Measurements from ENCODE around the gene KCNC1. TPM values are rescaled to one million over a fixed set of nuclear protein-coding genes. Genes with fewer than 3 reads are reported as not detected.

Gene KCNC1
- total and polyA plus RNA-seq, 4 donors, result 0.54 TPM; not detected in 3

- Histone ChIP-seq H3K4me1 (ENCODE audit: control insufficient read depth in 4 of 4, insufficient read depth in 4 of 4, low read length in 3 of 4) (peaks cover 9 to 17% (median 11%) of the 10 kb centered on the region in 4 donors), H3K27ac (ENCODE audit: low read depth in 1 of 2, low read length in 2 of 2) (no peak overlapping the region), H3K27me3 (ENCODE audit: control insufficient read depth in 4 of 4, insufficient read depth in 4 of 4, low read length in 3 of 4) (peaks cover 0 to 7% (median 1%) of the 10 kb centered on the region in 4 donors), H3K36me3 (ENCODE audit: control insufficient read depth in 4 of 4, insufficient read depth in 3 of 4, low read depth in 1 of 4, low read length in 3 of 4) (no peaks in the 10 kb centered on the region), H3K9me3 (ENCODE audit: control insufficient read depth in 4 of 4, low read length in 3 of 4) (no peaks in the 10 kb centered on the region), H3K9ac (ENCODE audit: low read depth in 1 of 2, low read length in 2 of 2) (no peak overlapping the region), H3K4me3 (ENCODE audit: low read depth in 1 of 3, low read length in 3 of 3) (no peak overlapping the region)
- no peak for DNase-seq (ENCODE audit: low spot score)
- TF ChIP-seq, protein P1, sequence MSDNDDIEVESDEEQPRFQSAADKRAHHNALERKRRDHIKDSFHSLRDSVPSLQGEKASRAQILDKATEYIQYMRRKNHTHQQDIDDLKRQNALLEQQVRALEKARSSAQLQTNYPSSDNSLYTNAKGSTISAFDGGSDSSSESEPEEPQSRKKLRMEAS (IDR thresholded peaks at IDR 0.05), result no peak
- TF ChIP-seq HNF4A (conservative IDR thresholded peaks at IDR 0.05), result no peak
- no peak for TF ChIP-seq GABPA (IDR thresholded peaks at IDR 0.05 in 1 of 2, conservative IDR thresholded peaks at IDR 0.05 in 1 of 2)
- TF ChIP-seq REST (IDR thresholded peaks at IDR 0.05), result no peak
- TF ChIP-seq RAD21 (IDR thresholded peaks at IDR 0.05), result no peak
- no peak for TF ChIP-seq RXRA (IDR thresholded peaks at IDR 0.05)
- TF ChIP-seq HNF4G (IDR thresholded peaks at IDR 0.05), result no peak
- no peak for TF ChIP-seq EGR1 (IDR thresholded peaks at IDR 0.05; ENCODE audit: low read depth in 2 of 2)
- TF ChIP-seq ATF3 (IDR thresholded peaks at IDR 0.05), result no peak
- TF ChIP-seq JUND (IDR thresholded peaks at IDR 0.05), result no peak
- WGBS, result 37% methylated on average over 12 of the region's 12 CpGs
These were observed 2.0 kb downstream of the KCNC1 start for GRCh38 chr11:17736579-17736893.

- Histone ChIP-seq H3K9ac (ENCODE audit: low read depth in 1 of 2, low read length in 2 of 2) (no peak overlapping the region), H3K36me3 (ENCODE audit: control insufficient read depth in 4 of 4, insufficient read depth in 3 of 4, low read depth in 1 of 4, low read length in 3 of 4) (no peaks in the 10 kb centered on the region), H3K27me3 (ENCODE audit: control insufficient read depth in 4 of 4, insufficient read depth in 4 of 4, low read length in 3 of 4) (peaks cover 0 to 7% (median 0%) of the 10 kb centered on the region in 4 donors), H3K4me1 (ENCODE audit: control insufficient read depth in 4 of 4, insufficient read depth in 4 of 4, low read length in 3 of 4) (peaks cover 8 to 15% (median 11%) of the 10 kb centered on the region in 4 donors), H3K4me3 (ENCODE audit: low read depth in 1 of 3, low read length in 3 of 3) (no peak overlapping the region), H3K9me3 (ENCODE audit: control insufficient read depth in 4 of 4, low read length in 3 of 4) (no peaks in the 10 kb centered on the region), H3K27ac (ENCODE audit: low read depth in 1 of 2, low read length in 2 of 2) (no peak overlapping the region)
- no peak for TF ChIP-seq RAD21 (IDR thresholded peaks at IDR 0.05)
- TF ChIP-seq GABPA (IDR thresholded peaks at IDR 0.05 in 1 of 2, conservative IDR thresholded peaks at IDR 0.05 in 1 of 2), result no peak
- TF ChIP-seq FOXA1 (IDR thresholded peaks at IDR 0.05), result no peak
- no peak for TF ChIP-seq JUND (IDR thresholded peaks at IDR 0.05)
- no peak for DNase-seq (ENCODE audit: low spot score)
- WGBS, result 66% methylated on average over 15 of the region's 15 CpGs
These were observed 2.6 kb downstream of the KCNC1 start for GRCh38 chr11:17736930-17737817.
